Mucosa of rectum (tissue), 2 donors: Measurements from ENCODE around the gene ITPRID2.

Source experiments
- H3K27ac ChIP-seq, 2 donors: one replicate each; pipeline ENCODE4 v1.7.0; 2013; ENCODE audit warnings: inconsistent platforms in 2 of 2, low read depth in 2 of 2, low read length in 2 of 2
- H3K27me3 ChIP-seq, 2 donors: one replicate each; pipeline ENCODE4 v1.7.0; 2013; ENCODE audit warnings: low read length in 2 of 2; ENCODE audit not compliant: control insufficient read depth in 2 of 2, insufficient read depth in 2 of 2
- H3K36me3 ChIP-seq, 2 donors: one replicate each; pipeline ENCODE4 v1.7.0; 2013; ENCODE audit warnings: low read length in 2 of 2; ENCODE audit not compliant: control insufficient read depth in 2 of 2, insufficient read depth in 2 of 2
- H3K4me1 ChIP-seq, 2 donors: one replicate each; pipeline ENCODE4 v1.7.0; 2013; ENCODE audit warnings: low read length in 2 of 2, mild to moderate bottlenecking in 1 of 2; ENCODE audit not compliant: control insufficient read depth in 2 of 2, insufficient read depth in 2 of 2
- H3K4me3 ChIP-seq, 2 donors: one replicate each; pipeline ENCODE4 v1.7.0; 2013; ENCODE audit warnings: low read length in 2 of 2
- H3K9ac ChIP-seq, 2 donors: one replicate each; pipeline ENCODE4 v1.7.0; 2013; ENCODE audit warnings: low read length in 2 of 2, low read depth in 1 of 2, mild to moderate bottlenecking in 1 of 2
- H3K9me3 ChIP-seq, 2 donors: one replicate each; pipeline ENCODE4 v1.7.0; 2013; ENCODE audit warnings: low read length in 2 of 2; ENCODE audit not compliant: control insufficient read depth in 2 of 2
- donor health status: healthy.
- donor health status: Normal muscosa, but diverticular disease.

ITPRID2 gene

DNA sequence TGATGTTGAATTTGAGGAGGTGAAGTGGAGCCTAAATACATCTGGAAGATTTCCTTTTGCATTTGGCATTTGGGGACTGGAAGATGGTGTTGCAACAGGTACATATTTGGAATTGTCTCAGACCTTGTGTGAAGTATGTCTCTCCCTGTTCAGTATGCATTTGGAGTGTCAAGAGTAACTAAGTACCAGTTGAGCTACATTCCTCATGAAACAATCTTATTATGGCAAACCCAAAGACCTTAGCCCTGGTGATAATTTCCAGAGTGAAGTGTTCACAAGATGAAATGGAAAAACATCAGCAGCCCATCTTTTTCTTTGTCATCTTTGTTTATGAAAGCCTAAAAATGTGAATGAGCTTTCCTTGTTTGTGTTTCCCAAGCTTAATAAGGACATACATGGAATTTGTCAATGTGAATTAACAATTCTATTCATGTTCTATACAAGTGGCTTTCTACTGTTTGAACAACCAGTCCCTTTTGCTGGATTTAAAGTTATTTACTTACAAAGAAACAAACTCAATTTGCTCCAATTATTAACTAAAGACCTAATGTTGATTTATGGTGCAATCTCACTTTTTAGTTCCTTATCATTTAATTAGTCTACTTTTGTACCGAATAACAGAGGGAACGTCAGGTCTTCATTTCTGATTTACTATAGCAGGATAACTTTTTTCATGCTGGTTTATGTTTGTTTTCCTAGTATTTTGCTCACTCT, 52.0 kb downstream of the ITPRID2 start:
- H3K9me3 ChIP-seq: no peaks in the 10 kb centered on the region
- no peak overlapping the region for H3K4me3 ChIP-seq
- H3K4me1 ChIP-seq: no peaks in the 10 kb centered on the region
- H3K27ac ChIP-seq: no peak overlapping the region
- H3K36me3 ChIP-seq: no peaks in the 10 kb centered on the region
- H3K27me3 ChIP-seq: no peaks in the 10 kb centered on the region
- no peak overlapping the region for H3K9ac ChIP-seq

DNA sequence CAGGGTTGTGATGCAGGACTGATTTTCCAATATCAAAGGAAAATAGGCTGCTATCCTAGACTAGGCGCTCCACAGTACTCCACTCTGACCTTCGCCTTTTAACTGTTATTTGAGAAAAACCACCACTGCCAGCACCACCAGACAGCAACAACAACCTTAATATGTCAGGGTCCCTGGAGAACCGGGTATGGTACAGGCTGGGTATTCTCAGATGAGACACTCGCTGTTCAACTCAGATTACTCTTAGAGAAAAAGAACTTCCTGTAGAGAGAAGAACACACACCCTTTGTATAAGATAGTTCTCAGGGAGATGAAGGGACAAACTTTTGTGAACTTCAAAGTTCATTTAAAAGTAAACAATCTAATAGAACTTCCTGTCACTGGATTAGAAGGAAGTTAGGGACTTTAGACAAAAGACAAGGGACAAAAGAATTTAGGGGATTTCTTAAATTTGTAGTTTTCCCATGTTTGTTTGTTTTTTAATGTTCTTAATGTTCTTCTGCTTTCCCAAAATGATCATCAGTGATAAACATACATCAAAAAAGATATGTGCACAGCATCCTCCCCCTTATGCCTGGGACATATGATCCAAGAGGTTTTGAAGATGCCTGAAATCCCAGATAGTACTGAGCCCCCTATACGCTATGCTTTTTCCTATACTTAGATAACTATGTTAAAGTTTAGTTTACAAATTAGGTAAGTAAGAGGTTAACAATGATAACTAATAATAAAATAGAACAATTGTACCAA, 52.8 kb downstream of the ITPRID2 start:
- no peaks in the 10 kb centered on the region for H3K27me3 ChIP-seq
- H3K4me1 ChIP-seq: no peaks in the 10 kb centered on the region
- H3K27ac ChIP-seq: no peak overlapping the region
- H3K9ac ChIP-seq: no peak overlapping the region
- no peak overlapping the region for H3K4me3 ChIP-seq
- H3K9me3 ChIP-seq: no peaks in the 10 kb centered on the region
- no peaks in the 10 kb centered on the region for H3K36me3 ChIP-seq

DNA sequence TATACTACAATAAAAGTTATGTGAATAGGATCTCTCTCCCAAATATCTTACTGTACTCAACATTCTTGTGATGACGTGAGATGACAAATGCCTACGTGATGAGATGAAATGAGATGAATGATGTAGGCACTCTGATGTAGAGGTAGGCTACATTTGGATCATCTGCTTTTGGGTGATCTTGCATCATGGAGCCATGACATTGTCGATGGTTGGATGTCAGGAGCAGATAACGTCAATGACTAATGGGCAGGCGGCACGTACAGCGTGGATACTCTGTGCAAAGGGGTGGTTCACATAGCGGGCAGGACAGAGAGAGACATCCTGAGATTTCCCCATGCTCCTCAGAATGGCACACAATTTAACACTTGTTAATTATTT, 53.4 kb downstream of the ITPRID2 start:
- Histone ChIP-seq H3K27me3 (no peaks in the 10 kb centered on the region), H3K27ac (no peak overlapping the region), H3K9me3 (no peaks in the 10 kb centered on the region), H3K36me3 (no peaks in the 10 kb centered on the region), H3K4me3 (no peak overlapping the region), H3K4me1 (no peaks in the 10 kb centered on the region), H3K9ac (no peak overlapping the region)

DNA sequence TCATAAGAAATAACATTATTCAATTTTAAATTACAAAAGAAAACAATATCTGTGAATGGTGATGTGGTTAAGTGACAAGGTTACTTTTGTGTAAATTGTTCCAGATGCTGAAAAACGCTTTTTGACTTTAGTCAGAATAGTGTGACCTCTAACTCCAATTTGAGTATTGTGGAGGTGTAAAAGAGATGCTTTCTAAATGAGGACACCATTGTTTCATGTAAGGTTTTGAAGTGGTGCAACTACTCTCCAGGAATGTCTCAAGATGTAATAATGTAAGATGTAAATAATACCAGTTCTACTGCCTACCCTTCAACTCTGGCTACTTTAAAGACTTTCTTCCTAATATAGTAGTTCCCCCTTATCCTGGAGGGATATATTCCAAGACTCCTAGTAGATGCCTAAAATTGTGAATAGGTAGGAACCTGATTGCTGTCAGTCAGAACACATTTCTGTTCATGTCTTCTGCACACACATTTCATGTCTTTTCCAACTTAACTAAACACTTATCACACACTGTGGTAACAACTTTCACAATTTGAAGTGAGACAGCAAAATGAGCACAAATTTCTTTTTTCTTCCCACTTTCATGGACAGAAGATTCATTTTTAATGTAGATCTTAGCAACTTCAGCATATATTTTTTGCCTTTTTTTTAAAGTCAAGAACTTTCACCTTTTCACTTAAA, 55.1 kb downstream of the ITPRID2 start:
- no peaks in the 10 kb centered on the region for H3K9me3 ChIP-seq
- no peak overlapping the region for H3K4me3 ChIP-seq
- no peaks in the 10 kb centered on the region for H3K4me1 ChIP-seq
- no peak overlapping the region for H3K9ac ChIP-seq
- H3K27ac ChIP-seq: no peak overlapping the region
- H3K36me3 ChIP-seq: no peaks in the 10 kb centered on the region
- no peaks in the 10 kb centered on the region for H3K27me3 ChIP-seq

DNA sequence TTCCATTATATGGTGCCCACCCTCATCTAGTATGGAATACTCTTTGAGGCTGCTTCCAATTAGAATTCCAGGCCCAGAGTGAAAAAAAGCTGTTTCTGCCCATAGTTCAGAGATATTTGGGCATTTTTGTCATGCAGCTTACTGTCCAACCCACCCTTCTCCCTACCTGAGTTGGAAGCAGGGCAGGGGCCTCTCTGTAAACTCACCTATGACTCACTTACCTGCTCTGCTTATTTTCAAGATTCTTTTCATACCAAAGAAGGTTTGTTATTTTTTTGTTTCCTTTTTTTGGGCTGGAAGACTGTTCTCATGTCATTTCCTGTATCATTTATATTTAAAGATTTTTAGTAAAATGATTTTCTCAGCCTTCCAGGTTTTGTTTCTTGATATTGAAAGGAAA, 55.7 kb downstream of the ITPRID2 start:
- no peaks in the 10 kb centered on the region for H3K36me3 ChIP-seq
- H3K9me3 ChIP-seq: no peaks in the 10 kb centered on the region
- H3K4me1 ChIP-seq: no peaks in the 10 kb centered on the region
- no peak overlapping the region for H3K4me3 ChIP-seq
- no peaks in the 10 kb centered on the region for H3K27me3 ChIP-seq
- no peak overlapping the region for H3K9ac ChIP-seq
- H3K27ac ChIP-seq: no peak overlapping the region

DNA sequence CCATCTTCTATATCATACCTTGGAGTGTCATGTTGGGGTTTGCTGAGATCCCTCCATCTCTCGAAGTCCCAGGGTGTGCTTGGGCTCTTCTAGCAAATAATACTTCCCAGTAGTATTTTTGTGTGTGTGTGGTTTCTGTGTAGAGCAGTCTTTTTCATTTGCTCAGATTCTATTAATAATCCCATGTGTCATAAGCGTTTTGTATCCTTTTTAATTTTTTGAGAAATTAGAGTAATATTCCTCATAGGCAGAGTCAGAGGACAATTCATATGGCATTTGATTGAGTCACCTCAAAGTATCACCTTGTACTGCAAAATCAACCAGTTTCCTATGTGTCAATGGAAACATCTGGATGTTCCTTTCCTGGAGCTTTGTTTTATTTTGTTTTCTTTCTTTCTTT, 56.7 kb downstream of the ITPRID2 start:
- no peak overlapping the region for H3K27ac ChIP-seq

DNA sequence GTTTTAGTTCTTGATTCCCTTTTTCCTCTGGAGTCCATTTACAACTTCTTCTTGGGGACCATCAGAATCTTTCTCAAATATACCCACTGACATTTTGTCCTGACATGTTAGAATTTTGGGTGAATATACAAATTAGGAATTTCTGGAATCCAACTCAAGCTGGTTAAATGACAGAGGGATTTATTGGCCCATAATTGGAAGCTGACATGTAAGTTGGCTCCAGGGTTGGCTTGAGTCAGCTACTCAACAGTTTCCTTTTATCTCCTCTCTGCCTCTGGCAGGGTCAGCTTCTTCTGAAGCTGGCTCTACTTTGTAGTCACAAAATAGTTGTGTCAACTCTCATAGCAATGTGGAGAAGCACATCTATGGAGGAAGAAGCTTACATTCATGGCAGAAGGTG, 57.5 kb downstream of the ITPRID2 start:
- Histone ChIP-seq H3K4me3 (no peak overlapping the region), H3K4me1 (no peaks in the 10 kb centered on the region), H3K9ac (no peak overlapping the region), H3K27me3 (no peaks in the 10 kb centered on the region), H3K9me3 (no peaks in the 10 kb centered on the region), H3K36me3 (no peaks in the 10 kb centered on the region), H3K27ac (no peak overlapping the region)

More for the DNA sequence above, 56.7 kb downstream of the ITPRID2 start:
- Histone ChIP-seq H3K4me3 (no peak overlapping the region), H3K9me3 (no peaks in the 10 kb centered on the region), H3K4me1 (no peaks in the 10 kb centered on the region), H3K27me3 (no peaks in the 10 kb centered on the region), H3K9ac (no peak overlapping the region), H3K36me3 (no peaks in the 10 kb centered on the region)

DNA sequence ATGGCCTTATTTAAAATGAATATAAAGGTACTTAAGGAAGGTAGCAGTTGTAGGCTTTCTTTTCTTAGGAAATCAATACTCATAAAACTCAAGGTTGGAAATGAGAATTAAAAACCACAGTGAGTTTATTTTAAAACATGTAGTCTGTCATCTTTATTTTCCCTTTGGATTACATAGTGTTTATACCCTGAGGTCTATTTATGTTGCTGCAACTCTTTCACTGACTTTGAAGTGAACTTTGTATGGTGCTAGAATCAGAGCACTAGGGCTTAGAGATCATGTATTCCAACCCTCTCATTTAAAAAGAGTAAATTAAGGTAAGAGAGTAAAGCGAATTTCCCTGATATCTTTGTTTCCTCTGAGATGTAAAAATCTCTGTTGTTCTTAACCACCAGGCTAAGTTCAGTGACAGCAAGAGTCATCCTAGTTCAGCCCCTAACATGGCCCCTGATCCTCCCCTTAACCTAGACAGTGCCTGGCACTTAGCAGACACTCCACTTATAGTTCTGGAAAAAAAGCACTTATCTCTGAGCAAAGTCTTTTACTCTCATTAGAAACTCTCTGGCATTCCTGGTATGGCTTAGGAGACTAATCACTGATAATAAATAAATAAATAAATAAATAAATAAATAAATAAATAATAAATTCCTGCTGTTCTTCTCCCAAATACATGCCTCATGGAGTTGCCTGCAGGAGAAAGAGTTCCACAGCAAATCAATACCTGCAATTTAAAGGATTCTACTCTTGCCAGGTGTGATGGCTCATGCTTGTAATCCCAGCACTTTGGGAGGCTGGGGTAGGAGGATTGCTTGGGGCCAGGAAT, 61.1 kb downstream of the ITPRID2 start:
- Histone ChIP-seq H3K27me3 (no peaks in the 10 kb centered on the region), H3K27ac (no peak overlapping the region), H3K4me3 (no peak overlapping the region), H3K9ac (no peak overlapping the region), H3K9me3 (no peaks in the 10 kb centered on the region), H3K36me3 (no peaks in the 10 kb centered on the region), H3K4me1 (no peaks in the 10 kb centered on the region)

DNA sequence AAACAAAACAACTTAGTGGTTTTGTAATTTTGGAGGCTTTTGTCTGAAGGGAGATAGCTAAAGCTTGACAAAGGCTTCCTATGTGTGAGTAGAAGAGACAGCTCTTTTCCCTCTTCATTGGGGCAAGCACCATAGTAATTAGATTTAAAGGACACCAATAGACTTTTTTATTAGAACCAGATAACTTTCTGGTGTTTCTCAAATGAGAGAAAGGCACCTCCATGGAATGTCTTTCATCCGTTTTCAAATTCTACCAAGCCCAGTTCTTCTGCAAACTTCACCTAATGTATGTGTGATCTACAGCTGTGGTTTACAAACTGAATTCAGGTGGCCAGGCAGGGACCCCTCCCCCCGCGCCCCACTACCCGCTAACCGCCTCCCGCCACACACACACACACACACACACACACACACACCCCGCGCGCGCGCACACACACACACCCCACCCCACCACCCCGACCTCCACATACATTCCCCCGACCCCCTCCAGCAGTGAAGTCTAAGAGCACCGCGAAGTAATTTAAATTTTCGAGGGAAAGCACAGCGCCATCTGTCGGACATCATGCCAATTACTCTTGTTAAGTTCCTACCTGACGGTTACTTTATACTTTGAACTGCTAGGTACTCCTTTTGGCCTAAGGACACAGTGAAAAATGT, 62.5 kb downstream of the ITPRID2 start:
- H3K27me3 ChIP-seq: no peaks in the 10 kb centered on the region
- H3K9ac ChIP-seq: peak overlapping the region in 1 of 2 donors; percentile 9
- H3K36me3 ChIP-seq: no peaks in the 10 kb centered on the region
- no peaks in the 10 kb centered on the region for H3K9me3 ChIP-seq
- no peaks in the 10 kb centered on the region for H3K4me1 ChIP-seq
- H3K27ac ChIP-seq: no peak overlapping the region
- H3K4me3 ChIP-seq: peak overlapping the region; percentile 27 to 47
